Retinal pigment epithelial cell (primary cell): ENCODE data around the gene XYLT1.
A peak's percentile ranks its signal among the peaks of the same experiment; 100 is the strongest.

Source experiments
- DNase-seq: peaks from one replicate; pipeline ENCODE4 v3.0.0-alpha.2; 2010; ENCODE audit warnings: low read depth
- H3K4me3 ChIP-seq: 2 replicates; pipeline ENCODE4 v1.5.1; 2011; ENCODE audit warnings: mild to moderate bottlenecking, low read length, control low read depth, moderate library complexity
- TF ChIP-seq, protein P1 (sequence below): conservative IDR thresholded peaks from 2 replicates; pipeline ENCODE4 v1.5.1; 2011; ENCODE audit warnings: low read depth, low read length, control low read depth, inconsistent platforms

Gene XYLT1

DNA sequence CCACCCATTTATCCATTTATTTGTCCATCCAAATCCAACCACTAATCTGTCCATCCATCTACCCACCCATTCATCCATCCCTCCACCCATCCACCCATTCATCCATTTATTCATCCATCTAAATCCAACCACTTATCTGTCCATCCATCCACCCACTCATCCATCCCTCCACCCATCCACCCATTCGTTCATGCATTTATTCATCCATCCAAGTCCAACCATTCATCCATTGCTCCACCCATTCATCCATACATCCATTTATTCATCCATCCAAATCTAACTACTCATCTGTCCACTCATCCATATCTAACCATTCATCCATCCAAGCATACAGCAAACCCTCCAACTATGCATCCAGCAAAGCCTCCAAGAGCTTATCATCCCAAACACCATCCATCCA lies 267.3 kb downstream of the XYLT1 start:
- TF ChIP-seq, protein P1, sequence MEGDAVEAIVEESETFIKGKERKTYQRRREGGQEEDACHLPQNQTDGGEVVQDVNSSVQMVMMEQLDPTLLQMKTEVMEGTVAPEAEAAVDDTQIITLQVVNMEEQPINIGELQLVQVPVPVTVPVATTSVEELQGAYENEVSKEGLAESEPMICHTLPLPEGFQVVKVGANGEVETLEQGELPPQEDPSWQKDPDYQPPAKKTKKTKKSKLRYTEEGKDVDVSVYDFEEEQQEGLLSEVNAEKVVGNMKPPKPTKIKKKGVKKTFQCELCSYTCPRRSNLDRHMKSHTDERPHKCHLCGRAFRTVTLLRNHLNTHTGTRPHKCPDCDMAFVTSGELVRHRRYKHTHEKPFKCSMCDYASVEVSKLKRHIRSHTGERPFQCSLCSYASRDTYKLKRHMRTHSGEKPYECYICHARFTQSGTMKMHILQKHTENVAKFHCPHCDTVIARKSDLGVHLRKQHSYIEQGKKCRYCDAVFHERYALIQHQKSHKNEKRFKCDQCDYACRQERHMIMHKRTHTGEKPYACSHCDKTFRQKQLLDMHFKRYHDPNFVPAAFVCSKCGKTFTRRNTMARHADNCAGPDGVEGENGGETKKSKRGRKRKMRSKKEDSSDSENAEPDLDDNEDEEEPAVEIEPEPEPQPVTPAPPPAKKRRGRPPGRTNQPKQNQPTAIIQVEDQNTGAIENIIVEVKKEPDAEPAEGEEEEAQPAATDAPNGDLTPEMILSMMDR: no peak
- no peak for DNase-seq
- H3K4me3 ChIP-seq: no peak overlapping the region

DNA sequence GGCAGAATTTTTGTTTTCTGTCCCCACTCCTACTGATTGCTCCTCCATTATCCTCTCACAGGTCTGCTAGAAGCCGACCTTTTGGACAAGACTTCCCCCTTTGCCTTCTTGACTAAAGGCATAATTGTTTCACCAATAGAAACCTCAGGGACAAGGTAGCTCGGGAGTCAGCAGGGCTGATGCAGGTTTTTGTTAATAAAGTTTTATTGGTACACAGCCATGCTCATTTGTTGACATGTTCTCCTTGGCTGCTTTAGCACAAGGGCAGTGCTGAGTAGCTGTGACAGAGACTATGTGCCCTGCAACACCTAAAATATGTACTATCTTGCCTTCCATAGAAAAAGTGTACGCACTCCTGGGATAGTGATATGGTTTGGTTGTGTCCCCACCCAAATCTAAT lies 271.6 kb downstream of the XYLT1 start:
- DNase-seq: no peak
- TF ChIP-seq, protein P1: no peak
- H3K4me3 ChIP-seq: no peak overlapping the region

DNA sequence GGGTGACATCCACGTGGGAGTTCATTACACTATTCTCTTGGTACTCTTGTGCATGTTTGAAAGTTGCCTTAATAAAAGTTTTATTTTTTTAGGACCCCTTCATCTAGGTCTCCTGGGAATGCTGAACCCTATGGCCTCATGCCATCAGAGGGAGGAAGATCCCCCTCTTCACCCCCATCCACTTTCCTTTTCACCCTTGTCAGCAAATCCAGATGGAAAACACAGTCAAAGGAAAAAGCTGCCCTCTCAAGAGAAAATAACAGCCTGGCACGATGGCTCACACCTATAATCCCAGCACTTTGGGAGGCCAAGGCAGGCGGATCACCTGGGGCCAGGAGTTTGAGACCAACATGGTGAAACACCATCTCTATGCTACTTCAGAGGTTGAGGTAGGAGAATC lies 274.2 kb downstream of the XYLT1 start:
- no peak overlapping the region for H3K4me3 ChIP-seq
- DNase-seq: no peak
- TF ChIP-seq, protein P1: no peak

DNA sequence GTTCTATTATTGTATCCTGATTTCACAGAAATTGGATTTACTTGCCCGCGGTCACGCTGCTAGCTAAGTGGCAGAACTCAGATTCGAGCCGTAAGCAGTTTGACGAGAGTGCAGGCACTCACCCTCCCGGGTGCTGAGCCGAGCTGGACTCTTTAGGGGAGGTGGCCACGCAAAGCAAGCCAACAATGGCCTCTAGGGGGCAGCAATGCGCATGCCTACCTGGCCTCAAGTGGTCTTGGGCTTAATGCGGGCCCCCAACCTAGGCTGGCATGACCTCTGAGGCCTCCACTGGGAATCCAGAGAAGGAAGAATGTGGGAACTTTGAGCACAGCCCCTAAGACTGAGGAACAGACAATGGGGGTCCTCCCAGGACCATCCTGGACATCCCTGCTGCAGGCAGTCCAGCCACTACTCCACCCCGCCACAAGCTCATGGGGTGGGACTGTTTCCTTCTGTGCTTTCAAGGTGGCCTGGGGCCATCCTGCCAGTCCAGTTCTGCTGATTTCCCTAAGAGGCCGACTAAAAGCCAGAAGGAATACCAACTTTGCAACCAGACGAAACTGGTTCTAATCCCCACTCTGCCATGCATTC lies 276.5 kb downstream of the XYLT1 start:
- DNase-seq: no peak
- no peak overlapping the region for H3K4me3 ChIP-seq
- TF ChIP-seq, protein P1: peak; percentile 32

- TF ChIP-seq, protein P1: no peak
- no peak overlapping the region for H3K4me3 ChIP-seq
- no peak for DNase-seq
Measured at GRCh38 chr16:17193566-17194100, 277.1 kb downstream of the XYLT1 start.

GRCh38 chr16:17184026-17184425 lies 286.7 kb downstream of the XYLT1 start:
- TF ChIP-seq, protein P1: no peak
- no peak for DNase-seq
- no peak overlapping the region for H3K4me3 ChIP-seq
